ENCODE data around the gene TMPRSS11E.

TMPRSS11E gene

GRCh38 chr4:68463796-68464195 is 16.5 kb downstream of the TMPRSS11E start:
- TF ChIP-seq ZFX (IDR thresholded peaks at IDR 0.05; ENCODE audit: borderline replicate concordance) (no peak), CTCF (IDR thresholded peaks at IDR 0.05) (no peak)
- H3K27ac ChIP-seq = peak overlapping the region; percentile 14; the same call in 1 of the 2 replicates

GRCh38 chr4:68465058-68465457 is 17.8 kb downstream of the TMPRSS11E start:
- no peak overlapping the region for H3K27ac ChIP-seq
- no peak for TF ChIP-seq CTCF (IDR thresholded peaks at IDR 0.05)
- TF ChIP-seq ZFX (IDR thresholded peaks at IDR 0.05; ENCODE audit: borderline replicate concordance) = no peak

- no peak overlapping the region for H3K27ac ChIP-seq
- TF ChIP-seq CTCF (IDR thresholded peaks at IDR 0.05) = no peak
- TF ChIP-seq ZFX (IDR thresholded peaks at IDR 0.05; ENCODE audit: borderline replicate concordance) = no peak
Observed at GRCh38 chr4:68466185-68466584, 18.9 kb downstream of the TMPRSS11E start.

- H3K27ac ChIP-seq = no peak overlapping the region
- TF ChIP-seq ZFX (IDR thresholded peaks at IDR 0.05; ENCODE audit: borderline replicate concordance) (no peak), CTCF (IDR thresholded peaks at IDR 0.05) (no peak)
Observed at GRCh38 chr4:68466751-68467150, 19.5 kb downstream of the TMPRSS11E start.

- TF ChIP-seq ZFX (IDR thresholded peaks at IDR 0.05; ENCODE audit: borderline replicate concordance) (no peak), CTCF (IDR thresholded peaks at IDR 0.05) (no peak)
- no peak overlapping the region for H3K27ac ChIP-seq
Observed at GRCh38 chr4:68469482-68469881, 22.2 kb downstream of the TMPRSS11E start.

- no peak overlapping the region for H3K27ac ChIP-seq
- no peak for TF ChIP-seq CTCF (IDR thresholded peaks at IDR 0.05)
- no peak for TF ChIP-seq ZFX (IDR thresholded peaks at IDR 0.05; ENCODE audit: borderline replicate concordance)
Observed at GRCh38 chr4:68476191-68476590, 28.9 kb downstream of the TMPRSS11E start.

- no peak for TF ChIP-seq ZFX (IDR thresholded peaks at IDR 0.05; ENCODE audit: borderline replicate concordance)
- no peak overlapping the region for H3K27ac ChIP-seq
Observed at GRCh38 chr4:68489338-68489737, 42.1 kb downstream of the TMPRSS11E start.

GRCh38 chr4:68490826-68491457 is 43.7 kb downstream of the TMPRSS11E start:
- no peak for TF ChIP-seq ZFX (IDR thresholded peaks at IDR 0.05; ENCODE audit: borderline replicate concordance)
- TF ChIP-seq CTCF (IDR thresholded peaks at IDR 0.05) = no peak
- H3K27ac ChIP-seq = no peak overlapping the region
